ENCODE measurements around the gene JAK1. TPM values are rescaled to one million over a fixed set of nuclear protein-coding genes. Genes with fewer than 3 reads are reported as not detected.
"Not testable (repeated sequence)": the region's sequence is repeated elsewhere in the genome, so short reads cannot be mapped to it uniquely, and the experiment has no call there.

Gene JAK1
- total RNA-seq, 1 experiment from 2014 or later, result 44.1 TPM

GRCh38 chr1:64823691-64824476 is 142.5 kb downstream of the JAK1 start:
- Histone ChIP-seq H3F3A (ENCODE audit: low read length, unreplicated experiment) (no peaks in the 10 kb centered on the region), H3K9ac (ENCODE audit: low read length) (no peak overlapping the region), H3K4me3 (ENCODE audit: low read length) (no peak overlapping the region), H3K9me2 (replicated peaks; ENCODE audit: low read length) (no peaks in the 10 kb centered on the region), H3K36me3 (ENCODE audit: low read depth, low read length) (no peaks in the 10 kb centered on the region), H2AFZ (ENCODE audit: low read length) (no peak overlapping the region), H4K20me1 (ENCODE audit: low read length) (no peaks in the 10 kb centered on the region), H3K4me2 (ENCODE audit: low read length) (no peak overlapping the region), H3K9me3 (ENCODE audit: low read length) (no peaks in the 10 kb centered on the region), H3K27me3 (ENCODE audit: low read length) (no peaks in the 10 kb centered on the region), H3K4me1 (ENCODE audit: insufficient read depth, low read length) (no peaks in the 10 kb centered on the region), H3K27ac (ENCODE audit: low read length) (no peak overlapping the region), H3K79me2 (ENCODE audit: low read length) (no peaks in the 10 kb centered on the region)
- ChIA-PET POLR2A (ENCODE audit: unreplicated experiment) (no interaction called here), CTCF (interaction anchor here (0.7 to 1.4 kb wide), 2 partner anchors 147 to 395 kb away, joined by 3 to 6 read pairs; no protein-coding TSS in a partner anchor)
- peak; percentile 84 for DNase-seq
- peak; percentile 73 for ATAC-seq
- TF ChIP-seq CTCF (conservative IDR thresholded peaks at IDR 0.05; ENCODE audit: low read depth, low read length), result peak; percentile 93
- TF ChIP-seq EZH2 (IDR thresholded peaks at IDR 0.05; ENCODE audit: low read length, unreplicated experiment), result no peak
- intact Hi-C loops (cut with micrococcal nuclease), result loop anchor here (1.0 to 10.0 kb wide), 5 partner anchors 79 to 555 kb away; partner anchors contain the start of genes CACHD1 and RAVER2
- BruUV-seq (replicated peaks), result no TSS peak

DNA sequence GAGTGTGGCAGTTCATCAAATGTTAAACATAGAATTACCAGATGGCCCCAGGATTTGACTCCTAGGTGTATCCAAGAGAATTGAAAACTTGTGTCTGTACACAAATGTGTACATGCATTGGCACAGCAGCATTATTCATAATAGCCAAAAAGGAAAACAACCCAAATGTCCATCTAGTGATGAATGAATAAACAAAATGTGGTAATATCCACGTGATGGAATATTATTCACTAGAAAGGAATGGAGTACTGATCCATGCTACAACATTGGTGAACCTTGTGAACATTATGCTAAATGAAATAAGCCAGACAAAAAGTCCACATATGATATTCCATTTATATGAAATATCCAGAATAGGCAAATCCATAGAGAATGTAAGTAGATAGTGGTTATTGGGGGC is 143.7 kb downstream of the JAK1 start:
- Histone ChIP-seq H3K36me3 (ENCODE audit: low read depth, low read length) (no peaks in the 10 kb centered on the region), H4K20me1 (ENCODE audit: low read length) (no peaks in the 10 kb centered on the region), H3K27me3 (ENCODE audit: low read length) (no peaks in the 10 kb centered on the region), H3K9me3 (ENCODE audit: low read length) (no peaks in the 10 kb centered on the region), H3K9me2 (replicated peaks; ENCODE audit: low read length) (no peaks in the 10 kb centered on the region), H3K4me2 (ENCODE audit: low read length) (no peak overlapping the region), H3K9ac (ENCODE audit: low read length) (no peak overlapping the region), H3K4me3 (ENCODE audit: low read length) (no peak overlapping the region), H2AFZ (ENCODE audit: low read length) (no peak overlapping the region), H3K79me2 (ENCODE audit: low read length) (no peaks in the 10 kb centered on the region), H3K27ac (ENCODE audit: low read length) (no peak overlapping the region), H3K4me1 (ENCODE audit: insufficient read depth, low read length) (no peaks in the 10 kb centered on the region), H3F3A (ENCODE audit: low read length, unreplicated experiment) (no peaks in the 10 kb centered on the region)
- intact Hi-C loops (cut with micrococcal nuclease), result loop anchor here (5.0 to 10.0 kb wide), 2 partner anchors 350 to 438 kb away; partner anchors contain the start of gene CACHD1
- no peak for TF ChIP-seq CTCF (conservative IDR thresholded peaks at IDR 0.05; ENCODE audit: low read depth, low read length)
- no peak for TF ChIP-seq EZH2 (IDR thresholded peaks at IDR 0.05; ENCODE audit: low read length, unreplicated experiment)
- TF ChIP-seq EZH2phosphoT487 (IDR thresholded peaks at IDR 0.05; ENCODE audit: borderline replicate concordance, low read length), result no peak
- CTCF ChIA-PET, result interaction anchor here (1.4 kb wide), 1 partner anchor 145 kb away, joined by 3 read pairs; no protein-coding TSS in a partner anchor
- POLR2A ChIA-PET (ENCODE audit: unreplicated experiment), result no interaction called here
- no peak for ATAC-seq
- BruUV-seq (replicated peaks), result no TSS peak
- peak; percentile 32 for DNase-seq

GRCh38 chr1:64820572-64820971 is 145.8 kb downstream of the JAK1 start:
- H3K4me1 ChIP-seq (ENCODE audit: insufficient read depth, low read length); POLR2A ChIA-PET (ENCODE audit: unreplicated experiment): not testable (repeated sequence)
- intact Hi-C loops (cut with micrococcal nuclease), result loop anchor here (5.0 to 10.0 kb wide), 2 partner anchors 348 to 436 kb away; partner anchors contain the start of gene CACHD1

DNA sequence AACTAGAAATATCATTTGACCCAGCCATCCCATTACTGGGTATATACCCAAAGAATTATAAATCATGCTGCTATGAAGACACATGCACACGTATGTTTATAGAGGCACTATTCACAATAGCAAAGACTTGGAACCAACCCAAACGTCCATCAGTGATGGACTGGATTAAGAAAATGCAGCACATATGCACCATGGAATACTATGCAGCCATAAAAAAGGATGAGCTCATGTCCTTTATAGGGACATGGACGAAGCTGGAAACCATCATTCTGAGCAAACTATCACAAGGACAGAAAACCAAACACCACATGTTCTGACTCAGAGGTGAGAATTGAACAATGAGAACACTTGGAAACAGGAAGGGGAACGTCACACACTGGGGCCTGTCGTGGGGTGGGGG is 149.0 kb downstream of the JAK1 start:
- H3K9me3 ChIP-seq (ENCODE audit: low read length); BruUV-seq (replicated peaks); intact Hi-C loops (cut with micrococcal nuclease); H3K4me3 ChIP-seq (ENCODE audit: low read length); H3K4me1 ChIP-seq (ENCODE audit: insufficient read depth, low read length); H2AFZ ChIP-seq (ENCODE audit: low read length); CTCF ChIA-PET; H3K27ac ChIP-seq (ENCODE audit: low read length); H3K9ac ChIP-seq (ENCODE audit: low read length); H3K27me3 ChIP-seq (ENCODE audit: low read length); H3K36me3 ChIP-seq (ENCODE audit: low read depth, low read length); POLR2A ChIA-PET (ENCODE audit: unreplicated experiment); H4K20me1 ChIP-seq (ENCODE audit: low read length); DNase-seq; H3F3A ChIP-seq (ENCODE audit: low read length, unreplicated experiment); ATAC-seq; H3K79me2 ChIP-seq (ENCODE audit: low read length); H3K9me2 ChIP-seq (replicated peaks; ENCODE audit: low read length); H3K4me2 ChIP-seq (ENCODE audit: low read length): not testable (repeated sequence)

More at GRCh38 chr1:64820572-64820971, 145.8 kb downstream of the JAK1 start:
- H3K79me2 ChIP-seq (ENCODE audit: low read length); H3K4me2 ChIP-seq (ENCODE audit: low read length); H3K9ac ChIP-seq (ENCODE audit: low read length); DNase-seq; H3F3A ChIP-seq (ENCODE audit: low read length, unreplicated experiment); H3K9me2 ChIP-seq (replicated peaks; ENCODE audit: low read length); H3K36me3 ChIP-seq (ENCODE audit: low read depth, low read length); BruUV-seq (replicated peaks); H3K27ac ChIP-seq (ENCODE audit: low read length); H4K20me1 ChIP-seq (ENCODE audit: low read length); H3K9me3 ChIP-seq (ENCODE audit: low read length); CTCF ChIA-PET; ATAC-seq; H2AFZ ChIP-seq (ENCODE audit: low read length); H3K27me3 ChIP-seq (ENCODE audit: low read length); H3K4me3 ChIP-seq (ENCODE audit: low read length): not testable (repeated sequence)

All from PC-3 (cell line).